Karpas-422 (cell line): ENCODE results near the gene ZNF548. TPM values are rescaled to one million over a fixed set of nuclear protein-coding genes. Genes with fewer than 3 reads are reported as not detected.

ENCODE experiments used
- DNase-seq: peaks from one replicate; pipeline ENCODE4 v3.0.0-alpha.2; 2015
- H2AFZ ChIP-seq: fragments of 200-600 bp; sonication (generic); 2 replicates; pipeline ENCODE4 v1.6.1; 2014; ENCODE audit warnings: antibody characterized with exemption, low read length, mixed read lengths
- H3K27ac ChIP-seq: fragments of 200-600 bp; sonication (generic); 2 replicates; pipeline ENCODE4 v1.5.1; 2014; ENCODE audit warnings: mild to moderate bottlenecking, low read length, moderate library complexity
- H3K27me3 ChIP-seq: fragments of 200-600 bp; sonication (generic); 2 replicates; pipeline ENCODE4 v1.6.1; 2014; ENCODE audit warnings: low read length, mixed read lengths
- H3K36me3 ChIP-seq: fragments of 200-600 bp; sonication (generic); 2 replicates; pipeline ENCODE4 v1.6.1; 2014; ENCODE audit warnings: low read length, mixed read lengths; ENCODE audit not compliant: insufficient read depth
- H3K4me1 ChIP-seq: fragments of 200-600 bp; sonication (generic); 2 replicates; pipeline ENCODE4 v1.6.1; 2014; ENCODE audit warnings: mild to moderate bottlenecking, low read length, mixed read lengths
- H3K4me2 ChIP-seq: fragments of 200-600 bp; sonication (generic); 2 replicates; pipeline ENCODE4 v1.6.1; 2014; ENCODE audit warnings: low read length, low read depth, mild to moderate bottlenecking; ENCODE audit not compliant: poor library complexity, severe bottlenecking
- H3K4me3 ChIP-seq: fragments of 200-600 bp; sonication (generic); 2 replicates; pipeline ENCODE4 v1.5.1; 2014; ENCODE audit warnings: mild to moderate bottlenecking, antibody characterized with exemption, low read length, mixed read lengths
- H3K79me2 ChIP-seq: fragments of 200-600 bp; sonication (generic); 2 replicates; pipeline ENCODE4 v1.6.1; 2014; ENCODE audit warnings: mild to moderate bottlenecking, low read length, mixed read lengths
- H3K9ac ChIP-seq: fragments of 200-600 bp; sonication (generic); 2 replicates; pipeline ENCODE4 v1.6.0; 2014; ENCODE audit warnings: low read length
- H3K9me2 ChIP-seq: fragments of 200-600 bp; sonication (generic), shearing (Covaris generic); replicated peaks from 2 replicates; pipeline ENCODE4 v1.6.0; 2014; ENCODE audit warnings: mild to moderate bottlenecking, low read length, moderate library complexity; ENCODE audit not compliant: insufficient read depth
- H3K9me3 ChIP-seq: fragments of 300-700, 200-600 bp; sonication (generic); 2 replicates; pipeline ENCODE4 v1.6.1; 2014; ENCODE audit warnings: low read length, mixed read lengths
- H4K20me1 ChIP-seq: fragments of 200-600 bp; sonication (generic); 2 replicates; pipeline ENCODE4 v1.6.1; 2014; ENCODE audit warnings: mild to moderate bottlenecking, antibody characterized with exemption, low read length, low read depth; ENCODE audit not compliant: insufficient read depth
- total RNA-seq: library from RNA; depleted of rRNA; stranded (reverse); fragments of >200 nt; shearing (Covaris generic); gene quantifications from 2 replicates; pipeline ENCODE4 v1.2.3, GENCODE V29; 2014; ENCODE audit warnings: low replicate concordance; rRNA removed

ZNF548 gene
- total RNA-seq, 1 experiment from 2014 or later, result 40.4 TPM

DNA sequence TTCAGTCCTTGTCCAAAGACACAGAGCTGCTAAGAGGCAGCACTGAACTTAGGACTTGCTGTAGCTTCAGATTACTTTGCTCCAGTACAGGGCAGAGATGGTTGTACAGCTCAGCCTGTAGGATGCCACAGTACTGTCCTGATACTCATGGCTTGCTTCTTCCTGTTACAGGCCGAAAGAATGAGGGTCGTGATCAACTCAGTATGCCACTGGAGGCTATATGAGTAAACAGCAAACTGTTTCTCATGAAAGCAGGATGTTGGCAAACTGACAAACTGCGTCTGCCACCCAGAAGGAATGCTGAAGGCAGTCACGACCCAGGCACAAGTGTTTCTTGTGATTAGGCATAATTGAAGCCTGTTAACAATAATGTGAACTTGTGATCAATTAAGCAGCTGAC is 48.3 kb downstream of the ZNF548 start:
- Histone ChIP-seq H3K4me2 (no peak overlapping the region), H3K27me3 (no peaks in the 10 kb centered on the region), H2AFZ (no peak overlapping the region), H3K27ac (no peak overlapping the region), H3K79me2 (peaks cover 73% of the 10 kb centered on the region), H3K4me3 (no peak overlapping the region), H3K9me2 (no peaks in the 10 kb centered on the region), H4K20me1 (no peaks in the 10 kb centered on the region), H3K9ac (no peak overlapping the region), H3K36me3 (peaks cover 67% of the 10 kb centered on the region), H3K9me3 (peaks cover 47% of the 10 kb centered on the region), H3K4me1 (peaks cover 17% of the 10 kb centered on the region)
- DNase-seq, result no peak

DNA sequence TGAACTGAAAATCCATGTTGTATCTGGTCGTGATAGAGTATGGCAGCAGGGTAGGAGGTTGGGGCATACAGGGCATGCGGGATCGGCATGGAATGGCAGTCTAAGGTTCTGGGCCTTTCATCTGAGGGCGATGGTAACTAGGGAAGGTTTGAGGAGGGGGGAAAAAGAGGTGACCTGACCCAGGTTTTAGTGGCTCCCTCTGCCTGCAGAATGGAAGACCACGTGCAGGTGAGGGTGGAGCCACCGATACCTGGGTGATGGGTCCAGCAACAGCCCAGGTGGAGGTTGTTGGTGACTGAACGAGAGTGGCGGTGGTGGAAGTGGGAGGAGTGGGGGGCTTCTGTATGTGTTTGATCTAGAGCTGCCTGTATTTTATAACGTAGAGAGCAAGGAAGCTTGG is 49.3 kb downstream of the ZNF548 start:
- Histone ChIP-seq H3K9me3 (peaks cover 53% of the 10 kb centered on the region), H3K36me3 (peaks cover 70% of the 10 kb centered on the region), H3K4me2 (no peak overlapping the region), H3K9me2 (no peaks in the 10 kb centered on the region), H3K9ac (no peak overlapping the region), H3K27me3 (no peaks in the 10 kb centered on the region), H4K20me1 (no peaks in the 10 kb centered on the region), H3K27ac (no peak overlapping the region), H2AFZ (no peak overlapping the region), H3K4me1 (peaks cover 17% of the 10 kb centered on the region), H3K4me3 (no peak overlapping the region), H3K79me2 (peaks cover 81% of the 10 kb centered on the region)
- no peak for DNase-seq

DNA sequence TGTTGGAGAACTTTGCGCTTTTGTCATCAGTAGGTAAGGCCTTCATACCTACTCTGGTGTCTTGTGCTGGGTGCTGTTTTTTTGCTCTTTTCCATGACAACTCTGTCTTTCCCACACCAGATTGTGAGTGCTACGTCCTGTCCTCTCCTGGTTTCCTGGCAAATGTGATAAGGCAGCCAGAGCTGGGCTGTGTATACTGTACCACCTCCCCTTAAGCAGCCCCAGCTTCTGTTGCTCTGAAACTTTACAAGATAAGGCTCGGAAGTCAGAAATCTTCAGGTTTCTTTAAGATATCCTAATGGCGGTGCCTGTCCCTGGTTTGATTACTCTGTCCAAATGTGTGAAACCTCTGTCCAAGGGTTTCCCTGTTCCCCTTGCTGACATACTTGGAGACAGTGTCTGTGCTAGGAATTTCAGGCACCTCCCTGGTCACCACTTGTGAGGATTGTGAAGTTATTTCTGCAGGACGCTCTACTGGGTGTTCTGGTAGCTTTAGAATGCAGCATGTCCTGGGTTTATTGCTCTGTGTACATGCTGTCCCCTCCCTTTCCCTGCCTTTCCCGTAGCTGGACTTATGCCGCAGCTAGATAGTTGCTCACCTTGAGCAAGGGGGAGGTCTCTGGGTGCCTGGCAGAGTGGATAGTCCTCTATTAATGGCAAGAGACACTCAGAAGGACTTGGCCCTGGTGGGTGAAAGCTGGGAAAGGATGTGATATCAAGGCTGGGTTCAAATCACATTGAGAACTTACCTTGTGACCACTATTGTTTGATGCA is 52.5 kb downstream of the ZNF548 start:
- Histone ChIP-seq H3K4me3 (no peak overlapping the region), H3K4me2 (no peak overlapping the region), H3K27me3 (no peaks in the 10 kb centered on the region), H3K79me2 (peaks cover 62% of the 10 kb centered on the region), H4K20me1 (no peaks in the 10 kb centered on the region), H3K27ac (no peak overlapping the region), H3K9me3 (peaks cover 78% of the 10 kb centered on the region), H3K36me3 (peaks cover 80% of the 10 kb centered on the region), H3K9me2 (no peaks in the 10 kb centered on the region), H2AFZ (no peak overlapping the region), H3K9ac (no peak overlapping the region), H3K4me1 (no peaks in the 10 kb centered on the region)
- DNase-seq, result no peak

DNA sequence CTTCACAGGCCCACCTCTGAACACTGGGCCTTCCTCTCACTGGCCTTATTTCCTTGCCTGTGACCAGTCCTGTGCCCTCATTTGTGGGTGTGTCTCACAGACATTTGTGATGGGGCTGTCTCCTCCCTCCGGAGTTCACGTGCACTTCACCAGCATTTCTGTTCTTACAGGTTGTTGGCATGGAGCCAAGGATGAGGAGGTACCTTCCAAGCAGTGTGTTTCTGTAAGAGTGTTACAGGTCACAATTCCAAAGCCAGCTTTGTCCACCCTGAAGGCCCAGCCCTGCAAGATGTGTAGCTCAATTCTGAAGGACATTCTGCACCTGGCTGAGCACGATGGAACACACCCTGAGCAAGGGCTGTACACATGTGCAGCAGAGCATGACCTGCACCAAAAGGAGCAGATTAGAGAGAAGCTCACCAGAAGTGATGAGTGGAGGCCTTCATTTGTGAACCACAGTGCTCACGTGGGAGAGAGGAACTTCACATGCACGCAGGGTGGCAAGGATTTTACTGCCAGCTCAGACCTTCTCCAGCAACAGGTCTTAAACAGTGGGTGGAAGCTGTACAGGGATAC is 53.6 kb downstream of the ZNF548 start:
- Histone ChIP-seq H3K9me2 (no peaks in the 10 kb centered on the region), H2AFZ (no peak overlapping the region), H3K9ac (no peak overlapping the region), H3K27me3 (no peaks in the 10 kb centered on the region), H3K79me2 (peaks cover 52% of the 10 kb centered on the region), H3K4me3 (no peak overlapping the region), H3K9me3 (peaks cover 73% of the 10 kb centered on the region), H3K4me1 (no peaks in the 10 kb centered on the region), H3K36me3 (peaks cover 70% of the 10 kb centered on the region), H3K4me2 (no peak overlapping the region), H4K20me1 (no peaks in the 10 kb centered on the region), H3K27ac (no peak overlapping the region)
- DNase-seq, result no peak

DNA sequence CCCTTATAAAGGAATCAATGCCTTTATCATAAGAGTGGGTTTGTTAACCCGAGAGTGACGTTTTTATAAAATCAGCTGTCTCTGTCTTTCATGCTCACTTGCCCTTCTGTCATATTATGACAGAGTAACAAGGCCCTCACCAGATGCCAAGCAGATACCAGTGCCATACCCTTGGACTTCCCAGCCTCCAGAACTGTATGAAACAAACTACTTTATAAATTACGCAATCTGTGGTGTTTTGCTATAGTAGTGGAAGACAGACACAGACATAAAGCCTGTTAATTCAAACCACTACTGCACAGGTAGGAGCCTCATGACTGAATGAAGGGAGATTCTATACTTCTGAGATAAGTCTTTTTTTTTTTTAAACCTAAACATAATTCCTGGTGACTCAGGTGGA is 62.7 kb downstream of the ZNF548 start:
- Histone ChIP-seq H3K9me3 (peaks cover 30% of the 10 kb centered on the region), H3K27ac (no peak overlapping the region), H3K27me3 (no peaks in the 10 kb centered on the region), H3K36me3 (0 out of 2 replicates have a peak, but pooled peaks cover 8% of the 10 kb centered on the region), H3K9me2 (no peaks in the 10 kb centered on the region), H3K4me1 (no peaks in the 10 kb centered on the region), H3K79me2 (no peaks in the 10 kb centered on the region), H4K20me1 (no peaks in the 10 kb centered on the region), H3K4me2 (no peak overlapping the region), H3K4me3 (no peak overlapping the region), H2AFZ (no peak overlapping the region), H3K9ac (no peak overlapping the region)
- DNase-seq, result no peak

Other genes with a start within 250 kb of the ZNF548 start
- gene ZIM3, start 244.7 kb upstream of the ZNF548 start, total RNA-seq, result not detected in 2 replicates
- not detected in 2 replicates for gene DUXA, start 222.4 kb upstream of the ZNF548 start, total RNA-seq
- 30.0 and 81.8 TPM in 2 replicates for gene ZNF264, start 198.4 kb upstream of the ZNF548 start, total RNA-seq
- 2.8 and 6.1 TPM in 2 replicates for gene AURKC, start 158.8 kb upstream of the ZNF548 start, total RNA-seq
- gene ZNF805, start 149.2 kb upstream of the ZNF548 start, total RNA-seq, result 20.5 and 23.6 TPM in 2 replicates
- gene ZNF460, start 109.4 kb upstream of the ZNF548 start, total RNA-seq, result 95.1 and 113 TPM in 2 replicates
- 19.8 and 21.6 TPM in 2 replicates for gene ZNF543, start 69.4 kb upstream of the ZNF548 start, total RNA-seq
- 6.9 and 10.0 TPM in 2 replicates for gene ZNF304, start 38.6 kb upstream of the ZNF548 start, total RNA-seq
- gene TRAPPC2B, start 26.3 kb upstream of the ZNF548 start, total RNA-seq, result 19.5 and 30.0 TPM in 2 replicates
- gene ZNF547, start 26.3 kb upstream of the ZNF548 start, total RNA-seq, result 3.1 and 6.5 TPM in 2 replicates
- gene ZNF17, start 21.3 kb downstream of the ZNF548 start, total RNA-seq, result 17.0 and 19.2 TPM in 2 replicates
- 20.9 and 43.4 TPM in 2 replicates for gene ZNF749, start 45.5 kb downstream of the ZNF548 start, total RNA-seq
- gene VN1R1, start 67.3 kb downstream of the ZNF548 start, total RNA-seq, result not detected in 2 replicates
- gene ZNF772, start 87.7 kb downstream of the ZNF548 start, total RNA-seq, result 0.45 and 4.6 TPM in 2 replicates
- gene ZNF419, start 97.9 kb downstream of the ZNF548 start, total RNA-seq, result 4.2 and 5.1 TPM in 2 replicates
- gene ZNF773, start 110.1 kb downstream of the ZNF548 start, total RNA-seq, result 19.4 and 25.2 TPM in 2 replicates
- 6.7 and 9.8 TPM in 2 replicates for gene ZNF549, start 137.5 kb downstream of the ZNF548 start, total RNA-seq
- 5.5 and 5.7 TPM in 2 replicates for gene ZNF550, start 170.0 kb downstream of the ZNF548 start, total RNA-seq
- gene ZNF416, start 189.1 kb downstream of the ZNF548 start, total RNA-seq, result 3.1 and 4.6 TPM in 2 replicates
- 0.11 TPM in 2 replicates for gene ZIK1, start 194.3 kb downstream of the ZNF548 start, total RNA-seq
- gene ZNF530, start 210.0 kb downstream of the ZNF548 start, total RNA-seq, result 5.2 and 7.7 TPM in 2 replicates
- gene ZNF134, start 224.4 kb downstream of the ZNF548 start, total RNA-seq, result 13.7 and 23.4 TPM in 2 replicates
- 21.8 and 22.2 TPM in 2 replicates for gene ZNF211, start 243.3 kb downstream of the ZNF548 start, total RNA-seq